ENCODE data around the gene KCNIP3. TPM values are rescaled to one million over a fixed set of nuclear protein-coding genes. Genes with fewer than 3 reads are reported as not detected.

The KCNIP3 gene
- total RNA-seq, 1 donor from 2014 or later: 7.3 TPM

DNA sequence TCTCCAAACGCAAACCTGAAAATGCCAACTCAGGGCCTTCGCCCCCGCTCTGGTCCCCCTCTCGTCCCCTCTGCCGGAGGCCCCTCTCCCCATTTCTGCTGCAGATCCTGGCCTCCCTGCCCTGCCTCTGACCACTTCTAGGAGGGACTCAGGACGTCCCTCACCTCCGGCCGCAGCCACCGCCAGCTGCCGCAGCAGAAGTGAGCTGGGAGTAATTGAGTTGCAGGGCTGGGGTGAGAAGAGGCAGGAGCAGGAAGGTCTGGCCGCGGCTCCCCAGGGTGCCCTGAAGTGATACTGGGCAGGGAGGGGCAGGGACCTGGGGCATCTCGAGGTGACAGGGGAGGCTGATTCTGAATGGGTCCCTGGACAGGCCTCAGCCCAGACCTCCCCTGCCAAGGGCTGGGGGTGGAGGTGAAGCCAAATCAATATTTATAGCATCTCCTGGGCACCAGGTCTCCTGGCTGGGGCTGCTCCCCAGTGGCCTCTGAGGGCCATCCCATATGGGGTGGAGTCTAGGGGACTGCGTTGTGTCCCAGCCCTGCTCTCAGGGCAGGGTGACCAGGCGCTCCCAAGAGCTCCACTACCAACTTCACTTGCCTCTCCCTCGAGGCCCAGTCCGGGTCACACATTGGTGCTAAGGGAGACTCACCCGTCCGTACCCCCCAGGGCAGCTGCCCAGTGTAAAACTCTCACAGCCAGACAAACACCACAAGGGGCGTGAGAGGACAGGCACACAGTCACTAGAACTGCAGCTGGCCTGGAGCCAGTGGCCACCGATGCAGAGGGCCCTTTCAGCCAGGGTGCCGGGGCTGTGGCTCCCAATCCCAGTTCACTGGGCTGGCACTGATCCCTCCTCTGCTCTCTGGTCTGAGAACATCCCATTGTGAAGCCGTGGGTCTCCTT lies 33.0 kb downstream of the KCNIP3 start:
- Mint-ChIP-seq H3K36me3 (ENCODE audit: unreplicated experiment) (no peaks in the 10 kb centered on the region), H3K4me3 (ENCODE audit: unreplicated experiment) (no peak overlapping the region), H3K4me1 (ENCODE audit: low read depth, unreplicated experiment) (no peaks in the 10 kb centered on the region), H3K9me3 (ENCODE audit: unreplicated experiment) (peaks cover 7% of the 10 kb centered on the region), H3K27ac (ENCODE audit: unreplicated experiment) (no peak overlapping the region), H3K27me3 (ENCODE audit: unreplicated experiment) (peaks cover 7% of the 10 kb centered on the region)
- DNase-seq: no peak
- TF ChIP-seq, protein P1, sequence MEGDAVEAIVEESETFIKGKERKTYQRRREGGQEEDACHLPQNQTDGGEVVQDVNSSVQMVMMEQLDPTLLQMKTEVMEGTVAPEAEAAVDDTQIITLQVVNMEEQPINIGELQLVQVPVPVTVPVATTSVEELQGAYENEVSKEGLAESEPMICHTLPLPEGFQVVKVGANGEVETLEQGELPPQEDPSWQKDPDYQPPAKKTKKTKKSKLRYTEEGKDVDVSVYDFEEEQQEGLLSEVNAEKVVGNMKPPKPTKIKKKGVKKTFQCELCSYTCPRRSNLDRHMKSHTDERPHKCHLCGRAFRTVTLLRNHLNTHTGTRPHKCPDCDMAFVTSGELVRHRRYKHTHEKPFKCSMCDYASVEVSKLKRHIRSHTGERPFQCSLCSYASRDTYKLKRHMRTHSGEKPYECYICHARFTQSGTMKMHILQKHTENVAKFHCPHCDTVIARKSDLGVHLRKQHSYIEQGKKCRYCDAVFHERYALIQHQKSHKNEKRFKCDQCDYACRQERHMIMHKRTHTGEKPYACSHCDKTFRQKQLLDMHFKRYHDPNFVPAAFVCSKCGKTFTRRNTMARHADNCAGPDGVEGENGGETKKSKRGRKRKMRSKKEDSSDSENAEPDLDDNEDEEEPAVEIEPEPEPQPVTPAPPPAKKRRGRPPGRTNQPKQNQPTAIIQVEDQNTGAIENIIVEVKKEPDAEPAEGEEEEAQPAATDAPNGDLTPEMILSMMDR (IDR thresholded peaks at IDR 0.05; ENCODE audit: partially characterized antibody, unreplicated experiment): no peak

DNA sequence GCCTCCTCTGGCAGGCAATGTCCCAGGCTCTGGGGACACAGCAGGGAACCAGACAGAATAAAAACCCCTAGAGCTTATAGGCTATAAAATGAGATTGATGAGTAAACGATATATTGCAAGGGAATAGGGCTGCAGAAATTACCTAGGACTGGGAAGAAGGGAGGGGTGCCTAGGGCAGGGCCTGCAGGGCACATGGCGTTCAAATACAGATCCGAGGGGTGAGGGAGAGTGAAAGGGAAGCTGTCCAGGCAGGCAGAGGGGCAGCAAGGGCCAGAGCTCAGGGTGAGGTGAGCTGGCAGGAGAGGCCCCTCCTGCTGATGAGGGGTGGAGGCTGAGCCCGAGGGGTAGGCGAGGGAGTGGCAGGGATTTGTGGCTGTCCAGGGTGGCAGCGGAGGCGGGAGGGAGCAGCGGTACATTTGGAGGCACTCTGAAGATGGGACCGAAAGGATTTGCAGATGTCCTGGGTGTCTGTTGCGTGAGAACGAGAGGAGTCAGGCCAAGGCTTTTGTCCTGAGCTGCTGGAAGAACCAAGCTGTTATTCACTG lies 33.7 kb downstream of the KCNIP3 start:
- H3K36me3 Mint-ChIP-seq (ENCODE audit: unreplicated experiment): no peaks in the 10 kb centered on the region
- no peak for DNase-seq
- peaks cover 2% of the 10 kb centered on the region for H3K9me3 Mint-ChIP-seq (ENCODE audit: unreplicated experiment)
- TF ChIP-seq, protein P1 (IDR thresholded peaks at IDR 0.05; ENCODE audit: partially characterized antibody, unreplicated experiment): no peak
- H3K27ac Mint-ChIP-seq (ENCODE audit: unreplicated experiment): peak overlapping the region; percentile 69
- H3K4me3 Mint-ChIP-seq (ENCODE audit: unreplicated experiment): no peak overlapping the region
- peaks cover 4% of the 10 kb centered on the region for H3K27me3 Mint-ChIP-seq (ENCODE audit: unreplicated experiment)
- H3K4me1 Mint-ChIP-seq (ENCODE audit: low read depth, unreplicated experiment): no peaks in the 10 kb centered on the region

DNA sequence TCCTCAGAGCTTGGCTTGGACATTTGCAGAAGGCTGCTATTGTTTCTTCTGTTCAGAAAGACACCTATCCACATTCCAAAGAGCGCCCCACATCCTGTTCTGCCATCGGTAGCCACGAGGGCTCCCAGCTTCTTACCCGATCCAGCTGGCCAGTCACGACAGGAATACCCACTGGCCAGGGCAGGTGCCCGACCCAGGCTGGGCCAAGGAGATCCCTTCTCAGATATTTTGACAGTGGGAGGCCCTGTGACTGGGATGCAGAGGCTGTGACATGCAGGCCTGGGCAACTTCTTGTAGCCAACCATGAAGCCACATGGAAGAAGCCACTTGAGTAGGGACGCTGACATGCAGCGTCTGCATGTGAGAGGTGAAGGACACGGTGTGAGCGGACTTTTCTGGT lies 34.5 kb downstream of the KCNIP3 start:
- TF ChIP-seq, protein P1 (IDR thresholded peaks at IDR 0.05; ENCODE audit: partially characterized antibody, unreplicated experiment): no peak
- no peak overlapping the region for H3K27ac Mint-ChIP-seq (ENCODE audit: unreplicated experiment)
- DNase-seq: no peak
- no peaks in the 10 kb centered on the region for H3K4me1 Mint-ChIP-seq (ENCODE audit: low read depth, unreplicated experiment)
- peaks cover 2% of the 10 kb centered on the region for H3K9me3 Mint-ChIP-seq (ENCODE audit: unreplicated experiment)
- H3K27me3 Mint-ChIP-seq (ENCODE audit: unreplicated experiment): peaks cover 3% of the 10 kb centered on the region
- H3K4me3 Mint-ChIP-seq (ENCODE audit: unreplicated experiment): no peak overlapping the region
- no peaks in the 10 kb centered on the region for H3K36me3 Mint-ChIP-seq (ENCODE audit: unreplicated experiment)

GRCh38 chr2:95332036-95332435 lies 34.9 kb downstream of the KCNIP3 start:
- TF ChIP-seq, protein P1 (IDR thresholded peaks at IDR 0.05; ENCODE audit: partially characterized antibody, unreplicated experiment): no peak
- Mint-ChIP-seq H3K27ac (ENCODE audit: unreplicated experiment) (no peak overlapping the region), H3K4me3 (ENCODE audit: unreplicated experiment) (no peak overlapping the region), H3K9me3 (ENCODE audit: unreplicated experiment) (peaks cover 2% of the 10 kb centered on the region), H3K36me3 (ENCODE audit: unreplicated experiment) (no peaks in the 10 kb centered on the region), H3K27me3 (ENCODE audit: unreplicated experiment) (peaks cover 3% of the 10 kb centered on the region), H3K4me1 (ENCODE audit: low read depth, unreplicated experiment) (no peaks in the 10 kb centered on the region)
- no peak for DNase-seq

DNA sequence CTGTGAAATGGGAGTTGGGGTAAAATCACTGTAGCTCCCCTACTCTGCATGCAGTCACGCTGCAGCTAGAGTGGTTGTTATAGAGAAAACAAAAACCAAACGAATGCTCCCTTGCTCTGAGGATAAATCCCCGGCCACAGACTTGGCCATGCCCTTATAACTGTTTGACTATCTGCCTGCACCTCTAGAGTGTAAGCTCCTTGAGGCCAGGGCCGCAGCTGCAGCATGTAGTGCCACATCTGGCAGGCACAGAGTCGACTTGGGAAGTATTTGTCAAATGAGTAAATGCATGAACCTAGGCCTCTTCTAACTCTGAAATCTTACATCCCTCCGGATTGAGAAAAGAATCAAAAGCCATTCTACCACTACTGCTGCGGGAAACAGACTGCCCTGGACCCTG lies 35.9 kb downstream of the KCNIP3 start:
- TF ChIP-seq, protein P1 (IDR thresholded peaks at IDR 0.05; ENCODE audit: partially characterized antibody, unreplicated experiment): no peak
- Mint-ChIP-seq H3K36me3 (ENCODE audit: unreplicated experiment) (no peaks in the 10 kb centered on the region), H3K9me3 (ENCODE audit: unreplicated experiment) (peaks cover 2% of the 10 kb centered on the region), H3K4me3 (ENCODE audit: unreplicated experiment) (no peak overlapping the region), H3K27ac (ENCODE audit: unreplicated experiment) (no peak overlapping the region), H3K27me3 (ENCODE audit: unreplicated experiment) (peaks cover 3% of the 10 kb centered on the region), H3K4me1 (ENCODE audit: low read depth, unreplicated experiment) (no peaks in the 10 kb centered on the region)
- no peak for DNase-seq
